Umbilical cord (tissue), 2 donors: ENCODE data around the gene ACVR1B. TPM values are rescaled to one million over a fixed set of nuclear protein-coding genes. Genes with fewer than 3 reads are reported as not detected.
A peak's percentile ranks its signal among the peaks of the same experiment; 100 is the strongest.

Source experiments
- DNase-seq: peaks from one replicate; pipeline ENCODE4 v3.0.0-alpha.2; 2015; ENCODE audit warnings: low spot score
- total RNA-seq: library from RNA; depleted of rRNA; stranded (reverse); fragments of >200 nt; gene quantifications from one replicate; pipeline ENCODE4 v1.2.3, GENCODE V29; 2014; ENCODE audit warnings: low replicate concordance; ENCODE audit not compliant: insufficient read depth

ACVR1B gene
- total RNA-seq, 1 donor from 2014 or later: 34.9 TPM

GRCh38 chr12:52020539-52021336 is 69.2 kb downstream of the ACVR1B start:
- DNase-seq: peak; percentile 74

GRCh38 chr12:52022841-52023181 is 71.3 kb downstream of the ACVR1B start:
- DNase-seq: no peak

- peak; percentile 76 for DNase-seq
These were observed 71.9 kb downstream of the ACVR1B start for GRCh38 chr12:52023182-52023975.

- no peak for DNase-seq
These were observed 72.6 kb downstream of the ACVR1B start for GRCh38 chr12:52023976-52024688.

- DNase-seq: peak; percentile 78
These were observed 73.3 kb downstream of the ACVR1B start for GRCh38 chr12:52024845-52025230.

- DNase-seq: no peak
These were observed 74.8 kb downstream of the ACVR1B start for GRCh38 chr12:52026263-52026662.

- DNase-seq: no peak
These were observed 75.8 kb downstream of the ACVR1B start for GRCh38 chr12:52027085-52027843.

- DNase-seq: peak; percentile 69
These were observed 78.2 kb downstream of the ACVR1B start for GRCh38 chr12:52029685-52030084.

- DNase-seq: peak; percentile 93
These were observed 80.9 kb downstream of the ACVR1B start for GRCh38 chr12:52032446-52032803.

- DNase-seq: peak; percentile 98
These were observed 81.4 kb downstream of the ACVR1B start for GRCh38 chr12:52032804-52033445.

GRCh38 chr12:52033446-52034140 is 82.1 kb downstream of the ACVR1B start:
- DNase-seq: no peak

- DNase-seq: no peak
These were observed 83.7 kb downstream of the ACVR1B start for GRCh38 chr12:52035190-52035589.

- no peak for DNase-seq
These were observed 84.4 kb downstream of the ACVR1B start for GRCh38 chr12:52035926-52036325.

- DNase-seq: peak; percentile 71
These were observed 85.2 kb downstream of the ACVR1B start for GRCh38 chr12:52036587-52037171.

- DNase-seq: peak; percentile 36
These were observed 85.9 kb downstream of the ACVR1B start for GRCh38 chr12:52037248-52037861.

GRCh38 chr12:52038447-52038846 is 86.9 kb downstream of the ACVR1B start:
- no peak for DNase-seq

- DNase-seq: no peak
These were observed 89.5 kb downstream of the ACVR1B start for GRCh38 chr12:52041035-52041434.

- DNase-seq: peak; percentile 82
These were observed 90.2 kb downstream of the ACVR1B start for GRCh38 chr12:52041695-52042123.

GRCh38 chr12:52042706-52043385 is 91.3 kb downstream of the ACVR1B start:
- no peak for DNase-seq
